Endothelial cell of umbilical vein (primary cell): ENCODE data around the gene BTLA.

Source experiments
- CTCF ChIP-seq, 2 donors: IDR thresholded peaks; 1 replicate in 1 of 2; 2 replicates in 1 of 2; pipeline ENCODE4 v1.5.1; 2011; ENCODE audit warnings: low read length in 2 of 2, mild to moderate bottlenecking in 2 of 2, moderate library complexity in 2 of 2, control low read depth in 1 of 2, inconsistent platforms in 1 of 2, low read depth in 1 of 2; ENCODE audit not compliant: insufficient read depth in 1 of 2; ENCODE audit errors: extremely low read depth in 1 of 2
- GATA2 ChIP-seq: IDR thresholded peaks from 2 replicates; pipeline ENCODE4 v1.7.0; 2011; ENCODE audit warnings: low read depth, mild to moderate bottlenecking, moderate library complexity, mixed read lengths, low read length; ENCODE audit not compliant: insufficient read length, insufficient read depth
- POLR2A ChIP-seq: IDR thresholded peaks from 2 replicates; pipeline ENCODE4 v1.6.1; 2012; ENCODE audit warnings: low read depth, mild to moderate bottlenecking, control low read depth, low read length
- POLR2AphosphoS5 ChIP-seq: IDR thresholded peaks from 2 replicates; pipeline ENCODE4 v1.6.1; 2012; ENCODE audit warnings: low read depth, mild to moderate bottlenecking, control low read depth, low read length, moderate library complexity; ENCODE audit not compliant: insufficient read depth

- no peak for TF ChIP-seq CTCF (IDR thresholded peaks at IDR 0.05; ENCODE audit: extremely low read depth in 1 of 2, insufficient read depth in 1 of 2, low read depth in 1 of 2, low read length in 2 of 2)
- no peak for TF ChIP-seq POLR2A
- TF ChIP-seq GATA2, result no peak
- no peak for TF ChIP-seq POLR2AphosphoS5
Observed at GRCh38 chr3:112425858-112426750, 73.2 kb downstream of the BTLA start.
